DND-41 (cell line): Measurements from ENCODE around the gene AICDA.
A peak's percentile ranks its signal among the peaks of the same experiment; 100 is the strongest.

Experiments used
- ATAC-seq: fragments of 200-7000 bp; cut with Tn5 transposase; 3 replicates; pipeline ENCODE4 v1.9.1; 2021; ENCODE audit warnings: low read depth; ENCODE audit not compliant: insufficient read depth
- DNase-seq: peaks from one replicate; pipeline ENCODE4 v3.0.0-alpha.2; 2020
- H2AFZ ChIP-seq: 2 replicates; pipeline ENCODE4 v1.6.0; 2012; ENCODE audit warnings: low read depth, low read length
- H3K27ac ChIP-seq: 2 replicates; pipeline ENCODE4 v1.5.1; 2012; ENCODE audit warnings: low read length, inconsistent platforms
- H3K27me3 ChIP-seq: fragments of 200-600 bp; sonication (generic); 2 replicates; pipeline ENCODE4 v1.6.0; 2012; ENCODE audit warnings: low read length, mild to moderate bottlenecking, inconsistent platforms; ENCODE audit not compliant: insufficient read depth, poor library complexity
- H3K36me3 ChIP-seq: 2 replicates; pipeline ENCODE4 v1.5.1; 2012; ENCODE audit warnings: low read length, inconsistent platforms; ENCODE audit not compliant: insufficient read depth
- H3K4me1 ChIP-seq: 2 replicates; pipeline ENCODE4 v1.5.1; 2012; ENCODE audit warnings: mild to moderate bottlenecking, low read length; ENCODE audit not compliant: insufficient read depth
- H3K4me2 ChIP-seq: 2 replicates; pipeline ENCODE4 v1.6.0; 2012; ENCODE audit warnings: mild to moderate bottlenecking, moderate library complexity, low read length, inconsistent platforms; ENCODE audit not compliant: insufficient read depth
- H3K4me3 ChIP-seq, 2 experiments: fragments of 200-600 bp in 1 of 2; shearing (Covaris generic) in 1 of 2; 2 replicates each; pipeline ENCODE4 v1.5.1; 2012 to 2016; ENCODE audit warnings: inconsistent platforms in 2 of 2, low read length in 2 of 2, mild to moderate bottlenecking in 2 of 2, low read depth in 1 of 2, moderate library complexity in 1 of 2
- H3K79me2 ChIP-seq: 2 replicates; pipeline ENCODE4 v1.6.0; 2012; ENCODE audit warnings: low read length, inconsistent platforms; ENCODE audit not compliant: insufficient read depth
- H3K9ac ChIP-seq: 2 replicates; pipeline ENCODE4 v1.6.0; 2012; ENCODE audit warnings: low read depth, mild to moderate bottlenecking, inconsistent platforms, low read length, moderate library complexity
- H3K9me3 ChIP-seq: 2 replicates; pipeline ENCODE4 v1.5.1; 2012; ENCODE audit warnings: low read length, moderate library complexity, mild to moderate bottlenecking, inconsistent platforms; ENCODE audit not compliant: insufficient read depth, severe bottlenecking
- H4K20me1 ChIP-seq: 2 replicates; pipeline ENCODE4 v1.6.0; 2012; ENCODE audit warnings: low read length; ENCODE audit not compliant: insufficient read depth
- CTCF ChIP-seq: IDR thresholded peaks from 2 replicates; pipeline ENCODE4 v1.5.1; 2012; ENCODE audit warnings: borderline replicate concordance, low read length, moderate library complexity, mild to moderate bottlenecking; ENCODE audit not compliant: poor library complexity, severe bottlenecking; ENCODE audit errors: extremely low read depth
- EZH2 ChIP-seq: IDR thresholded peaks from 3 replicates; pipeline ENCODE4 v1.6.1; 2012; ENCODE audit warnings: borderline replicate concordance, low read depth, mild to moderate bottlenecking, moderate library complexity, low read length, inconsistent platforms; ENCODE audit not compliant: severe bottlenecking

AICDA gene

GRCh38 chr12:8644345-8645248 lies 31.9 kb upstream of the AICDA start:
- Histone ChIP-seq H4K20me1 (no peaks in the 10 kb centered on the region), H3K4me2 (peak overlapping the region; percentile 47), H3K27me3 (peaks cover 4% of the 10 kb centered on the region), H3K9me3 (no peaks in the 10 kb centered on the region), H3K79me2 (no peaks in the 10 kb centered on the region), H3K4me3 (no peak overlapping the region; a peak in 1 of 4 replicates), H3K27ac (peak overlapping the region; percentile 81), H3K36me3 (no peaks in the 10 kb centered on the region), H2AFZ (peak overlapping the region; percentile 57), H3K4me1 (peaks cover 22% of the 10 kb centered on the region), H3K9ac (0 out of 2 replicates have a peak overlapping the region, but pooled peaks have one; percentile 16)
- DNase-seq, result peak; percentile 56
- TF ChIP-seq EZH2 (no peak), CTCF (no peak)
- ATAC-seq, result peak; percentile 94

GRCh38 chr12:8642775-8643174 lies 30.1 kb upstream of the AICDA start:
- no peaks in the 10 kb centered on the region for H3K79me2 ChIP-seq
- H3K9ac ChIP-seq, result no peak overlapping the region
- TF ChIP-seq EZH2 (no peak), CTCF (no peak)
- no peaks in the 10 kb centered on the region for H3K9me3 ChIP-seq
- H3K4me3 ChIP-seq, result no peak overlapping the region
- no peak overlapping the region for H3K27ac ChIP-seq
- no peaks in the 10 kb centered on the region for H3K36me3 ChIP-seq
- H2AFZ ChIP-seq, result no peak overlapping the region
- no peak overlapping the region for H3K4me2 ChIP-seq
- DNase-seq (no peak), ATAC-seq (no peak)
- H3K27me3 ChIP-seq, result no peaks in the 10 kb centered on the region
- peaks cover 22% of the 10 kb centered on the region for H3K4me1 ChIP-seq
- H4K20me1 ChIP-seq, result no peaks in the 10 kb centered on the region

GRCh38 chr12:8639936-8640335 lies 27.3 kb upstream of the AICDA start:
- Histone ChIP-seq H2AFZ (no peak overlapping the region), H3K27ac (no peak overlapping the region), H3K36me3 (no peaks in the 10 kb centered on the region), H3K79me2 (no peaks in the 10 kb centered on the region), H3K9me3 (no peaks in the 10 kb centered on the region), H3K9ac (no peak overlapping the region), H3K27me3 (no peaks in the 10 kb centered on the region), H3K4me3 (no peak overlapping the region), H3K4me1 (peaks cover 14% of the 10 kb centered on the region), H3K4me2 (no peak overlapping the region), H4K20me1 (no peaks in the 10 kb centered on the region)
- ATAC-seq, result no peak
- TF ChIP-seq EZH2, result no peak
- TF ChIP-seq CTCF, result no peak
- DNase-seq, result no peak
